IMR-90 (cell line): ENCODE results near the gene EFCAB9. TPM values are rescaled to one million over a fixed set of nuclear protein-coding genes. Genes with fewer than 3 reads are reported as not detected.

Source experiments
- ATAC-seq: fragments of 200-7000 bp; cut with Tn5 transposase; 2 replicates; pipeline ENCODE4 v1.9.1; 2020; ENCODE audit warnings: low read depth, mild to moderate bottlenecking, moderate library complexity
- BruUV-seq: library from RNA; stranded (reverse); fragments of 400-500 nt; replicated peaks from 2 replicates; lab custom pipeline; 2021; lab: Mats Ljungman, UMichigan
- CTCF ChIA-PET: fragments of 300-600 bp; formaldehyde crosslinking; extraction: SDS; loops from one replicate; lab custom pipeline; 2021; ENCODE audit warnings: antibody characterized with exemption; lab: Yijun Ruan, JAX
- POLR2A ChIA-PET: fragments of 300-600 bp; sonication (Branson Sonifier 250); formaldehyde crosslinking; loops from one replicate; lab custom pipeline; 2022; ENCODE audit warnings: antibody characterized with exemption; ENCODE audit not compliant: unreplicated experiment; lab: Charles Lee
- DNase-seq: peaks from one replicate; pipeline ENCODE4 v3.0.0; 2013
- H2AFZ ChIP-seq: replicated peaks from 2 replicates; pipeline ENCODE3; 2013; ENCODE audit warnings: low read length, mild to moderate bottlenecking; ENCODE audit not compliant: poor library complexity
- H2AK5ac ChIP-seq: 2 replicates; pipeline ENCODE4 v1.6.1; 2013; ENCODE audit warnings: low read depth, low read length, inconsistent platforms
- H2AK9ac ChIP-seq: replicated peaks from 2 replicates; pipeline ENCODE3; 2013; ENCODE audit warnings: mild to moderate bottlenecking, low read depth, low read length, moderate library complexity; ENCODE audit not compliant: poor library complexity
- H2BK120ac ChIP-seq: 2 replicates; pipeline ENCODE4 v1.6.1; 2013; ENCODE audit warnings: low read depth, low read length, inconsistent platforms
- H2BK15ac ChIP-seq: 3 replicates; pipeline ENCODE4 v1.6.1; 2013; ENCODE audit warnings: low read depth, low read length, inconsistent platforms
- H2BK20ac ChIP-seq: 2 replicates; pipeline ENCODE4 v1.6.1; 2013; ENCODE audit warnings: low read depth, mild to moderate bottlenecking, inconsistent platforms, low read length, moderate library complexity
- H2BK5ac ChIP-seq: 2 replicates; pipeline ENCODE4 v1.6.1; 2013; ENCODE audit warnings: mild to moderate bottlenecking, low read depth, low read length, inconsistent platforms; ENCODE audit not compliant: poor library complexity, severe bottlenecking
- H3K14ac ChIP-seq: replicated peaks from 2 replicates; pipeline ENCODE4 v1.6.1; 2013; ENCODE audit warnings: low read depth, low read length, inconsistent platforms
- H3K18ac ChIP-seq: 2 replicates; pipeline ENCODE4 v1.6.1; 2013; ENCODE audit warnings: low read depth, low read length, control low read depth
- H3K23ac ChIP-seq: 2 replicates; pipeline ENCODE4 v1.6.1; 2013; ENCODE audit warnings: low read depth, low read length, inconsistent platforms
- H3K27ac ChIP-seq: 2 replicates; pipeline ENCODE4 v1.5.1; 2013; ENCODE audit warnings: mild to moderate bottlenecking, control low read depth, low read length; ENCODE audit not compliant: insufficient read depth
- H3K27me3 ChIP-seq: 2 replicates; pipeline ENCODE4 v1.6.1; 2013; ENCODE audit warnings: low read length; ENCODE audit not compliant: control insufficient read depth, insufficient read depth
- H3K36me3 ChIP-seq: 2 replicates; pipeline ENCODE4 v1.6.1; 2013; ENCODE audit warnings: low read length, mixed read lengths; ENCODE audit not compliant: control insufficient read depth, insufficient read depth
- H3K4ac ChIP-seq: 2 replicates; pipeline ENCODE4 v1.6.1; 2013; ENCODE audit warnings: low read depth, low read length, inconsistent platforms
- H3K4me1 ChIP-seq: 2 replicates; pipeline ENCODE4 v1.6.1; 2013; ENCODE audit warnings: low read length, mixed read lengths; ENCODE audit not compliant: control insufficient read depth, insufficient read depth
- H3K4me2 ChIP-seq: 2 replicates; pipeline ENCODE4 v1.6.1; 2013; ENCODE audit warnings: low read depth, mild to moderate bottlenecking, control low read depth, low read length, moderate library complexity
- H3K4me3 ChIP-seq: 2 replicates; pipeline ENCODE4 v1.5.1; 2013; ENCODE audit warnings: low read depth, mild to moderate bottlenecking, control low read depth, low read length, moderate library complexity; ENCODE audit not compliant: insufficient read depth
- H3K56ac ChIP-seq: 2 replicates; pipeline ENCODE4 v1.6.1; 2013; ENCODE audit warnings: low read length, inconsistent platforms; ENCODE audit not compliant: insufficient read depth; ENCODE audit errors: extremely low read depth
- H3K79me1 ChIP-seq, 2 experiments: 2 replicates each; pipeline ENCODE4 v1.6.1; 2013; ENCODE audit warnings: low read length in 2 of 2, inconsistent platforms in 1 of 2, low read depth in 1 of 2
- H3K9ac ChIP-seq: 2 replicates; pipeline ENCODE4 v1.6.1; 2013; ENCODE audit warnings: low read depth, low read length, control low read depth
- H3K9me1 ChIP-seq: 2 replicates; pipeline ENCODE4 v1.6.1; 2013; ENCODE audit warnings: low read length, inconsistent platforms; ENCODE audit not compliant: insufficient read depth
- H3K9me3 ChIP-seq: 2 replicates; pipeline ENCODE4 v1.6.1; 2013; ENCODE audit warnings: low read length; ENCODE audit not compliant: control insufficient read depth, insufficient read depth
- H4K20me1 ChIP-seq: 2 replicates; pipeline ENCODE4 v1.6.1; 2013; ENCODE audit warnings: low read length, inconsistent platforms; ENCODE audit not compliant: insufficient read depth
- H4K5ac ChIP-seq: 2 replicates; pipeline ENCODE4 v1.6.1; 2013; ENCODE audit warnings: mild to moderate bottlenecking, low read depth, low read length, control low read depth
- H4K8ac ChIP-seq, 2 experiments: 2 replicates each; pipeline ENCODE4 v1.6.1; 2013; ENCODE audit warnings: low read depth in 2 of 2, low read length in 2 of 2, control low read depth in 1 of 2, inconsistent platforms in 1 of 2
- H4K91ac ChIP-seq: 2 replicates; pipeline ENCODE4 v1.6.1; 2013; ENCODE audit warnings: low read depth, low read length, inconsistent platforms; ENCODE audit not compliant: insufficient read depth
- BHLHE40 ChIP-seq: fragments of 150-350 bp; IDR thresholded peaks from 2 replicates; pipeline ENCODE4 v1.6.1; 2016; ENCODE audit warnings: mild to moderate bottlenecking, low read depth, low read length
- CEBPB ChIP-seq: IDR thresholded peaks from 2 replicates; pipeline ENCODE4 v1.6.1; 2012; ENCODE audit warnings: low read depth, low read length, improper control_type of control experiment
- CHD1 ChIP-seq: IDR thresholded peaks from 2 replicates; pipeline ENCODE4 v1.6.1; 2012; ENCODE audit warnings: low read depth, low read length, improper control_type of control experiment
- FOS ChIP-seq: fragments of 150-350 bp; IDR thresholded peaks from 2 replicates; pipeline ENCODE4 v1.6.1; 2016; ENCODE audit warnings: low read depth, low read length
- MAFK ChIP-seq: IDR thresholded peaks from 2 replicates; pipeline ENCODE4 v1.6.1; 2012; ENCODE audit warnings: low read depth, low read length, improper control_type of control experiment
- MAZ ChIP-seq: IDR thresholded peaks from 2 replicates; pipeline ENCODE4 v1.6.1; 2012; ENCODE audit warnings: low read depth, mild to moderate bottlenecking, low read length, improper control_type of control experiment, moderate library complexity, borderline replicate concordance
- MXI1 ChIP-seq: IDR thresholded peaks from 2 replicates; pipeline ENCODE4 v1.6.1; 2012; ENCODE audit warnings: low read depth, mild to moderate bottlenecking, low read length, moderate library complexity, borderline replicate concordance
- NFE2L2 ChIP-seq: fragments of 150-350 bp; IDR thresholded peaks from 2 replicates; pipeline ENCODE4 v1.6.1; 2016; ENCODE audit warnings: low read depth, mild to moderate bottlenecking, low read length
- POLR2A ChIP-seq: IDR thresholded peaks from 2 replicates; pipeline ENCODE4 v1.6.1; 2012; ENCODE audit warnings: mild to moderate bottlenecking, low read depth, low read length
- RAD21 ChIP-seq: IDR thresholded peaks from 2 replicates; pipeline ENCODE4 v1.6.1; 2012; ENCODE audit warnings: low read length, improper control_type of control experiment
- RCOR1 ChIP-seq: IDR thresholded peaks from 2 replicates; pipeline ENCODE4 v1.6.1; 2012; ENCODE audit warnings: mild to moderate bottlenecking, low read length, improper control_type of control experiment; ENCODE audit not compliant: insufficient replicate concordance
- RFX5 ChIP-seq: IDR thresholded peaks from 2 replicates; pipeline ENCODE4 v1.8.0; 2012; ENCODE audit warnings: low read depth, mild to moderate bottlenecking, low read length, moderate library complexity
- SMC3 ChIP-seq: fragments of 150-350 bp; IDR thresholded peaks from 2 replicates; pipeline ENCODE4 v1.6.1; 2016; ENCODE audit warnings: low read depth, mild to moderate bottlenecking, antibody characterized with exemption, low read length, moderate library complexity
- WGBS, 2 experiments: methylation state at CpG; one replicate each; pipeline versions ENCODE4 v1.1.5 to v1.1.7; 2013; ENCODE audit warnings: missing lambda C conversion rate in 2 of 2; ENCODE audit not compliant: insufficient read length in 1 of 2; ENCODE audit errors: extremely low coverage in 2 of 2; 5-methylcytosine and 5-hydroxymethylcytosine counted together
- dilution Hi-C: fragments of 300-500 bp; cut with HindIII; formaldehyde crosslinking; loops from one replicate; pipeline ENCODE4 v1.14.3; 2018; ENCODE audit warnings: low sequenced_read_pairs; ENCODE audit not compliant: unreplicated experiment
- in situ Hi-C: fragments of 300-500 bp; cut with MboI; formaldehyde crosslinking; loops from 3 replicates; pipeline ENCODE4 v1.14.3; 2019; ENCODE audit warnings: low sequenced_read_pairs, inconsistent platforms, mixed read lengths
- intact Hi-C: fragments of 100-400 bp; cut with micrococcal nuclease; formaldehyde crosslinking; loops from 2 replicates; pipeline ENCODE4 v1.10.0; 2022
- polyA plus RNA-seq, 3 experiments: library from polyadenylated mRNA; depleted of rRNA; stranded (reverse); fragments of >200 nt; gene quantifications; 2 replicates each; pipeline ENCODE4 v1.2.3, GENCODE V29; 2012; ENCODE audit warnings: low replicate concordance in 1 of 3
- total RNA-seq: library from RNA; depleted of rRNA; stranded (reverse); fragments of >200 nt; gene quantifications from 2 replicates; pipeline ENCODE4 v1.2.3, GENCODE V29; 2012
- TF ChIP-seq, protein P1 (sequence below): conservative IDR thresholded peaks from 2 replicates; pipeline ENCODE4 v1.5.1; 2012; ENCODE audit warnings: mild to moderate bottlenecking, low read depth, low read length, improper control_type of control experiment
- TF ChIP-seq, protein P2 (sequence below): fragments of 150-350 bp; IDR thresholded peaks from 2 replicates; pipeline ENCODE4 v1.6.1; 2016; ENCODE audit warnings: low read depth, mild to moderate bottlenecking, low read length, moderate library complexity, borderline replicate concordance

Gene EFCAB9
- total and polyA plus RNA-seq, 2 of the 4 experiments (the other 2 are of a cell fraction) = not detected

DNA sequence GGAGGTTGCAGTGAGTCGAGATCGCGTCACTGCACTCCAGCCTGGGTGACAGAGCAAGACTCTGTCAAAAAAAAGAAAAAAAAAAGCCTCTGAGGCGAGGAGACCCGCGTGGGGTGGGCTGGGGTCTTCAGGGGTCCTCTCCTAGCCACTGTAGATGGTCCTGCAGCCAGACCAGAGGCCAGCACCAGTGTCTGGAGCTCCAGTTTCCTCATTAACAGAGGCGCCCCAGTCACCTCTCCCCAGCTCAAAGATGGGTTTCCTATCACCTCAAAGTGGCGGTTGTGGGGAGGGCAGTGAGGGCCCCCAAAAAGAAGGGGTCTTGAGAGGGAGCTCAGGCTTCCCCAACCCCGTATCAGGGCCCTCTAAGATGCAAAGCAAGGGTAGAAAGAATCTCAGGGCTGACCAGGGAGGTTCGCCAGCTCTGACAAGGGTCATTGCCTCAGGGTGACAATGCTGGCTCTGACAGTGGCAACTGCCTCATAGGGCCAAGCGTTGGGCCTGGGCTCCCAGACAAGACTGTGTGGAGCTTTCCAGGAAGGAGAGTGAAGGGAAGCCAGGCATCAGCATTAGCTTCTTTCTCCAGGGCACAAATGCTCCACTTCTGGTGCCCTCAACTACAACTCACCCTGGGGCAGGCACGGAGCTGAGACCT lies 20.9 kb upstream of the EFCAB9 start:
- H3K27ac ChIP-seq = no peak overlapping the region
- H4K91ac ChIP-seq = no peak overlapping the region
- no peaks in the 10 kb centered on the region for H3K27me3 ChIP-seq
- H2BK120ac ChIP-seq = no peak overlapping the region
- H2AK5ac ChIP-seq = peak overlapping the region; percentile 12; the same call in 1 of the 2 replicates
- no peak overlapping the region for H2BK15ac ChIP-seq
- dilution Hi-C loops = no loop called here
- H3K14ac ChIP-seq = no peak overlapping the region; the same call in 1 of the 2 replicates
- ATAC-seq = peak; percentile 15; the same call in 1 of the 2 replicates
- H2AFZ ChIP-seq = peak overlapping the region; percentile 52
- H3K4ac ChIP-seq = no peak overlapping the region
- in situ Hi-C loops = no loop called here
- TF ChIP-seq MAFK = no peak
- TF ChIP-seq BHLHE40 = no peak
- TF ChIP-seq MXI1 = no peak
- no peak for TF ChIP-seq POLR2A
- TF ChIP-seq RCOR1 = no peak
- TF ChIP-seq RAD21 = no peak
- TF ChIP-seq RFX5 = no peak
- TF ChIP-seq, protein P1, sequence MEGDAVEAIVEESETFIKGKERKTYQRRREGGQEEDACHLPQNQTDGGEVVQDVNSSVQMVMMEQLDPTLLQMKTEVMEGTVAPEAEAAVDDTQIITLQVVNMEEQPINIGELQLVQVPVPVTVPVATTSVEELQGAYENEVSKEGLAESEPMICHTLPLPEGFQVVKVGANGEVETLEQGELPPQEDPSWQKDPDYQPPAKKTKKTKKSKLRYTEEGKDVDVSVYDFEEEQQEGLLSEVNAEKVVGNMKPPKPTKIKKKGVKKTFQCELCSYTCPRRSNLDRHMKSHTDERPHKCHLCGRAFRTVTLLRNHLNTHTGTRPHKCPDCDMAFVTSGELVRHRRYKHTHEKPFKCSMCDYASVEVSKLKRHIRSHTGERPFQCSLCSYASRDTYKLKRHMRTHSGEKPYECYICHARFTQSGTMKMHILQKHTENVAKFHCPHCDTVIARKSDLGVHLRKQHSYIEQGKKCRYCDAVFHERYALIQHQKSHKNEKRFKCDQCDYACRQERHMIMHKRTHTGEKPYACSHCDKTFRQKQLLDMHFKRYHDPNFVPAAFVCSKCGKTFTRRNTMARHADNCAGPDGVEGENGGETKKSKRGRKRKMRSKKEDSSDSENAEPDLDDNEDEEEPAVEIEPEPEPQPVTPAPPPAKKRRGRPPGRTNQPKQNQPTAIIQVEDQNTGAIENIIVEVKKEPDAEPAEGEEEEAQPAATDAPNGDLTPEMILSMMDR = no peak
- TF ChIP-seq, protein P2, sequence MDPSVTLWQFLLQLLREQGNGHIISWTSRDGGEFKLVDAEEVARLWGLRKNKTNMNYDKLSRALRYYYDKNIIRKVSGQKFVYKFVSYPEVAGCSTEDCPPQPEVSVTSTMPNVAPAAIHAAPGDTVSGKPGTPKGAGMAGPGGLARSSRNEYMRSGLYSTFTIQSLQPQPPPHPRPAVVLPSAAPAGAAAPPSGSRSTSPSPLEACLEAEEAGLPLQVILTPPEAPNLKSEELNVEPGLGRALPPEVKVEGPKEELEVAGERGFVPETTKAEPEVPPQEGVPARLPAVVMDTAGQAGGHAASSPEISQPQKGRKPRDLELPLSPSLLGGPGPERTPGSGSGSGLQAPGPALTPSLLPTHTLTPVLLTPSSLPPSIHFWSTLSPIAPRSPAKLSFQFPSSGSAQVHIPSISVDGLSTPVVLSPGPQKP = no peak
- TF ChIP-seq CHD1 = no peak
- no peak for TF ChIP-seq NFE2L2
- TF ChIP-seq FOS = no peak
- no peak for TF ChIP-seq MAZ
- no peak for TF ChIP-seq CEBPB
- TF ChIP-seq SMC3 = no peak
- no peak overlapping the region for H2BK20ac ChIP-seq
- peaks cover 5% of the 10 kb centered on the region for H3K4me1 ChIP-seq
- H3K18ac ChIP-seq = no peak overlapping the region
- POLR2A ChIA-PET = interaction anchor here (0.6 to 0.7 kb wide), 2 partner anchors 9 to 14 kb away, joined by 3 to 5 read pairs; no protein-coding TSS in a partner anchor
- no CpG with 5 or more reads among the region's 12 CpGs for WGBS, 2 experiments
- intact Hi-C loops = no loop called here
- H3K9me3 ChIP-seq = no peaks in the 10 kb centered on the region
- H4K5ac ChIP-seq = no peak overlapping the region
- peaks cover 42% of the 10 kb centered on the region for H3K9me1 ChIP-seq
- peak overlapping the region; percentile 73 for H2AK9ac ChIP-seq
- H4K20me1 ChIP-seq = peaks cover 72% of the 10 kb centered on the region
- no peak overlapping the region for H2BK5ac ChIP-seq
- H3K79me1 ChIP-seq = peaks cover 45 to 83% of the 10 kb centered on the region in 2 experiments
- H3K9ac ChIP-seq = no peak overlapping the region
- peak overlapping the region; percentile 54; the same call in 1 of the 2 replicates for H3K23ac ChIP-seq
- H3K56ac ChIP-seq = no peak overlapping the region
- no TSS peak for BruUV-seq
- no peak overlapping the region for H3K4me2 ChIP-seq
- no peak for DNase-seq
- CTCF ChIA-PET = interaction anchor here (1.9 kb wide), 1 partner anchor 11 kb away, joined by 5 read pairs; no protein-coding TSS in a partner anchor
- no peak overlapping the region for H4K8ac ChIP-seq
- H3K4me3 ChIP-seq = no peak overlapping the region
- H3K36me3 ChIP-seq = peaks cover 6% of the 10 kb centered on the region; the same call in 1 of the 2 replicates
